PC-9 (cell line): ENCODE measurements around the gene TNIK.

Experiments
- EZH2 ChIP-seq: fragments of 200-600 bp; sonication (generic); IDR thresholded peaks from 2 replicates; pipeline ENCODE4 v1.8.0; 2017; ENCODE audit warnings: antibody characterized with exemption, low read depth
- TF ChIP-seq, protein P1 (sequence below): fragments of 200-600 bp; sonication (generic); conservative IDR thresholded peaks from 2 replicates; pipeline ENCODE4 v1.6.1; 2017; ENCODE audit warnings: mixed run types, antibody characterized with exemption, mild to moderate bottlenecking, moderate library complexity

DNA sequence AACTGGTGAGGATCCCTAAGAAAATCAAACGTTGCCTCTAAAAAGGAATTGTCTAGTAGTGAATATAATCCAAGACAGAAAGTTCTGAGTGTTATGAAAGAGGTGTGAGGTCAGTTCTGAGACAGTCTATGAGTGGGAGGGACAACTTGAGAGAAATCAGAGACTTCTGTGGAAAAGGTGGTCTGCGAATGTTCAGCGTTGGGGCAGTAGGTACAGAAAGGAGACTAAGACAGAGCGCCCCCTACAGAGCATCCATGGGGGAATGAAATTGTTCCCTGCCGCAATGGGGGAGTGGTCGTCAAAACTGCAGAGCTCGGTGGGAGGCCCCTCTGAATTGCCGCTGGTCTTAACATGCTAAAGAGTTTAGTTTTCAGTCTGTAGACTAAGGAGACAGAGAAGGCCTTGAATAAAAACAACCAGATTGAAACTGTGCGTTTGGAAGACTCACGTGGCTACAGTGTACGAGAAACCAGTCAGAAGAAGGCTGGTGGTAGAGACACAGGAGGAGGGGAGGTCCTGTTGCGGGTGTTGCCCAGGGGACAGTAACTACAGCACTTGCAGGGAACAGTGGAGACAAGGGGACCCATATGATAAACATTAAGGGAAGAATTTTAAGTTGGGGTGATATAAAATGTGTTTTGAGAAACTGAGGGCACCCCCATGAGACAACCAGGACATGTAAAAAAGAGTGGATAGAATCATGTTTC lies 6.9 kb downstream of the TNIK start:
- TF ChIP-seq, protein P1, sequence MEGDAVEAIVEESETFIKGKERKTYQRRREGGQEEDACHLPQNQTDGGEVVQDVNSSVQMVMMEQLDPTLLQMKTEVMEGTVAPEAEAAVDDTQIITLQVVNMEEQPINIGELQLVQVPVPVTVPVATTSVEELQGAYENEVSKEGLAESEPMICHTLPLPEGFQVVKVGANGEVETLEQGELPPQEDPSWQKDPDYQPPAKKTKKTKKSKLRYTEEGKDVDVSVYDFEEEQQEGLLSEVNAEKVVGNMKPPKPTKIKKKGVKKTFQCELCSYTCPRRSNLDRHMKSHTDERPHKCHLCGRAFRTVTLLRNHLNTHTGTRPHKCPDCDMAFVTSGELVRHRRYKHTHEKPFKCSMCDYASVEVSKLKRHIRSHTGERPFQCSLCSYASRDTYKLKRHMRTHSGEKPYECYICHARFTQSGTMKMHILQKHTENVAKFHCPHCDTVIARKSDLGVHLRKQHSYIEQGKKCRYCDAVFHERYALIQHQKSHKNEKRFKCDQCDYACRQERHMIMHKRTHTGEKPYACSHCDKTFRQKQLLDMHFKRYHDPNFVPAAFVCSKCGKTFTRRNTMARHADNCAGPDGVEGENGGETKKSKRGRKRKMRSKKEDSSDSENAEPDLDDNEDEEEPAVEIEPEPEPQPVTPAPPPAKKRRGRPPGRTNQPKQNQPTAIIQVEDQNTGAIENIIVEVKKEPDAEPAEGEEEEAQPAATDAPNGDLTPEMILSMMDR, result peak; percentile 38; the same call in 1 of the 2 replicates
- no peak for TF ChIP-seq EZH2
